Smooth muscle cell (in vitro differentiated cells): Measurements from ENCODE around the gene TIAL1. TPM values are rescaled to one million over a fixed set of nuclear protein-coding genes. Genes with fewer than 3 reads are reported as not detected.

ENCODE experiments used
- DNase-seq: peaks from one replicate; lab custom pipeline; 2025; ENCODE audit not compliant: unreplicated experiment; lab: John Stamatoyannopoulos, UW
- H2AFZ ChIP-seq: fragments of 200-600 bp; sonication (generic); 2 replicates; pipeline ENCODE4 v1.6.0; 2016; ENCODE audit warnings: antibody characterized with exemption, low read depth, mild to moderate bottlenecking
- H3F3A ChIP-seq: fragments of 200-600 bp; sonication (generic); 2 replicates; pipeline ENCODE4 v1.6.0; 2017; ENCODE audit warnings: antibody characterized with exemption, low read depth
- H3K27ac ChIP-seq: fragments of 200-600 bp; sonication (generic); 2 replicates; pipeline ENCODE4 v1.5.1; 2016; ENCODE audit warnings: low read depth, mild to moderate bottlenecking
- H3K27me3 ChIP-seq: fragments of 200-600 bp; sonication (generic); 2 replicates; pipeline ENCODE4 v1.6.1; 2016; ENCODE audit warnings: low read depth, mild to moderate bottlenecking
- H3K36me3 ChIP-seq: fragments of 200-600 bp; sonication (generic); 2 replicates; pipeline ENCODE4 v1.5.1; 2016; ENCODE audit warnings: low read depth
- H3K4me1 ChIP-seq: fragments of 200-600 bp; sonication (generic); 2 replicates; pipeline ENCODE4 v1.5.1; 2016; ENCODE audit warnings: low read depth
- H3K4me2 ChIP-seq: fragments of 200-600 bp; sonication (generic); 2 replicates; pipeline ENCODE4 v1.6.0; 2016; ENCODE audit warnings: mild to moderate bottlenecking
- H3K4me3 ChIP-seq: fragments of 200-600 bp; sonication (generic); 2 replicates; pipeline ENCODE4 v1.5.1; 2016; ENCODE audit warnings: mild to moderate bottlenecking
- H3K79me2 ChIP-seq: fragments of 200-600 bp; sonication (generic); 2 replicates; pipeline ENCODE4 v1.6.0; 2016; ENCODE audit warnings: low read depth, mild to moderate bottlenecking
- H3K9ac ChIP-seq: fragments of 200-600 bp; sonication (generic); 2 replicates; pipeline ENCODE4 v1.6.0; 2016; ENCODE audit warnings: low read depth
- H3K9me3 ChIP-seq: fragments of 200-600 bp; sonication (generic); replicated peaks from 2 replicates; pipeline ENCODE4 v1.5.1; 2016; ENCODE audit warnings: low read depth
- H4K20me1 ChIP-seq: fragments of 200-600 bp; sonication (generic); 2 replicates; pipeline ENCODE4 v1.6.0; 2016; ENCODE audit warnings: low read depth
- CTCF ChIP-seq: fragments of 200-600 bp; sonication (generic); IDR thresholded peaks from 2 replicates; pipeline ENCODE4 v1.5.1; 2017; ENCODE audit warnings: borderline replicate concordance, mild to moderate bottlenecking, antibody characterized with exemption; ENCODE audit not compliant: insufficient read depth, poor library complexity, severe bottlenecking
- WGBS: methylation state at CpG from one replicate; pipeline ENCODE4 v1.1.7; 2016; ENCODE audit warnings: low lambda C conversion rate; 5-methylcytosine and 5-hydroxymethylcytosine counted together
- polyA plus RNA-seq: library from polyadenylated mRNA; unstranded; fragments of >200 nt; fragmentation: Nextera tagmentation; extraction: Ambion mirVana; gene quantifications from 2 replicates; pipeline ENCODE4 v1.2.1, GENCODE V29; 2016
- total RNA-seq: library from RNA; depleted of rRNA; stranded (reverse); fragments of >200 nt; gene quantifications from 2 replicates; pipeline ENCODE4 v1.2.3, GENCODE V29; 2014

Gene TIAL1
- total and polyA plus RNA-seq, 2 experiments from 2014 or later = 40.0 to 117 TPM

- no peaks in the 10 kb centered on the region for H3K36me3 ChIP-seq
- H2AFZ ChIP-seq = peak overlapping the region; percentile 88
- H3K4me3 ChIP-seq = no peak overlapping the region
- 68% methylated on average over 15 of the region's 15 CpGs for WGBS
- H3K4me2 ChIP-seq = peak overlapping the region; percentile 69
- no peak overlapping the region for H3K9ac ChIP-seq
- H3K79me2 ChIP-seq = no peaks in the 10 kb centered on the region
- peak overlapping the region; percentile 47 for H3K27ac ChIP-seq
- H3K27me3 ChIP-seq = no peaks in the 10 kb centered on the region
- no peak for TF ChIP-seq CTCF
- H3K4me1 ChIP-seq = peaks cover 4% of the 10 kb centered on the region
- no peaks in the 10 kb centered on the region for H4K20me1 ChIP-seq
- DNase-seq = no peak
- peaks cover 2% of the 10 kb centered on the region for H3F3A ChIP-seq
- no peaks in the 10 kb centered on the region for H3K9me3 ChIP-seq
Observed at GRCh38 chr10:119643306-119644204, 46.8 kb upstream of the TIAL1 start.

GRCh38 chr10:119642556-119643111 lies 45.9 kb upstream of the TIAL1 start:
- no peak overlapping the region for H3K4me2 ChIP-seq
- H3K9me3 ChIP-seq = no peaks in the 10 kb centered on the region
- H3K27ac ChIP-seq = no peak overlapping the region
- peaks cover 2% of the 10 kb centered on the region for H3F3A ChIP-seq
- no peak for TF ChIP-seq CTCF
- DNase-seq = no peak
- no peak overlapping the region for H3K9ac ChIP-seq
- H3K4me1 ChIP-seq = peaks cover 4% of the 10 kb centered on the region
- H2AFZ ChIP-seq = no peak overlapping the region
- no peak overlapping the region for H3K4me3 ChIP-seq
- no peaks in the 10 kb centered on the region for H3K79me2 ChIP-seq
- no peaks in the 10 kb centered on the region for H3K36me3 ChIP-seq
- WGBS = 79% methylated on average over 2 of the region's 2 CpGs
- no peaks in the 10 kb centered on the region for H4K20me1 ChIP-seq
- H3K27me3 ChIP-seq = no peaks in the 10 kb centered on the region

- no peak overlapping the region for H3K9ac ChIP-seq
- DNase-seq = no peak
Observed at GRCh38 chr10:119640875-119641526, 44.2 kb upstream of the TIAL1 start.

More at GRCh38 chr10:119640875-119641526, 44.2 kb upstream of the TIAL1 start:
- H3K9me3 ChIP-seq = no peaks in the 10 kb centered on the region
- no peaks in the 10 kb centered on the region for H3K27me3 ChIP-seq
- H3K79me2 ChIP-seq = no peaks in the 10 kb centered on the region
- H3K4me2 ChIP-seq = no peak overlapping the region
- peaks cover 2% of the 10 kb centered on the region for H3F3A ChIP-seq
- no peaks in the 10 kb centered on the region for H3K36me3 ChIP-seq
- 90% methylated on average over 8 of the region's 8 CpGs for WGBS
- H2AFZ ChIP-seq = no peak overlapping the region
- H3K27ac ChIP-seq = no peak overlapping the region
- H4K20me1 ChIP-seq = no peaks in the 10 kb centered on the region
- no peak for TF ChIP-seq CTCF
- no peak overlapping the region for H3K4me3 ChIP-seq
- H3K4me1 ChIP-seq = peaks cover 4% of the 10 kb centered on the region
